CD4-positive, alpha-beta T cell (primary cell): ENCODE results near the gene CENPS. TPM values are rescaled to one million over a fixed set of nuclear protein-coding genes. Genes with fewer than 3 reads are reported as not detected.

Experiments used
- ATAC-seq: fragments of 200-7000 bp; cut with Tn5 transposase; one replicate; pipeline ENCODE4 v1.10.0; 2022; ENCODE audit warnings: mild to moderate bottlenecking; ENCODE audit not compliant: poor library complexity
- CTCF ChIA-PET: fragments of 350-600 bp; sonication (Branson Sonifier 250); formaldehyde crosslinking; loops from one replicate; lab custom pipeline; 2021; ENCODE audit warnings: antibody characterized with exemption, inconsistent platforms; lab: Charles Lee
- POLR2A ChIA-PET: fragments of 350-600 bp; sonication (Branson Sonifier 250); formaldehyde crosslinking; loops from one replicate; lab custom pipeline; 2021; ENCODE audit warnings: antibody characterized with exemption, inconsistent platforms; lab: Charles Lee
- DNase-seq, 14 experiments: peaks; one replicate each; pipeline ENCODE4 v3.0.0-alpha.2; 2013 to 2020; ENCODE audit warnings: mixed read lengths in 2 of 14
- H3K27ac ChIP-seq, 2 donors: one replicate each; pipeline versions ENCODE4 v1.5.1 to v1.7.0; 2013; ENCODE audit warnings: low read length in 2 of 2, low read depth in 1 of 2, mild to moderate bottlenecking in 1 of 2
- H3K27me3 ChIP-seq, 2 experiments: 1 replicate in 1 of 2; 2 replicates in 1 of 2; pipeline versions ENCODE4 v1.6.1 to v1.7.0; 2013; ENCODE audit warnings: low read length in 2 of 2, control low read depth in 1 of 2, mild to moderate bottlenecking in 1 of 2, moderate library complexity in 1 of 2; ENCODE audit not compliant: insufficient read depth in 2 of 2, control insufficient read depth in 1 of 2
- H3K36me3 ChIP-seq: one replicate; pipeline ENCODE4 v1.6.1; 2013; ENCODE audit warnings: low read length, control low read depth; ENCODE audit not compliant: insufficient read depth
- H3K4me1 ChIP-seq: one replicate; pipeline ENCODE4 v1.6.1; 2013; ENCODE audit warnings: low read length, control low read depth; ENCODE audit not compliant: insufficient read depth
- H3K4me3 ChIP-seq: one replicate; pipeline ENCODE4 v1.5.1; 2013; ENCODE audit warnings: mild to moderate bottlenecking, low read length, moderate library complexity
- H3K9me3 ChIP-seq, 2 experiments: 1 replicate in 1 of 2; 2 replicates in 1 of 2; pipeline versions ENCODE4 v1.6.1 to v1.7.0; 2013; ENCODE audit warnings: low read length in 2 of 2, mild to moderate bottlenecking in 2 of 2, control low read depth in 1 of 2, moderate library complexity in 1 of 2; ENCODE audit not compliant: control insufficient read depth in 1 of 2, insufficient read depth in 1 of 2
- H3K27ac Mint-ChIP-seq: one replicate; pipeline ENCODE4 v1.8.0; 2020; ENCODE audit warnings: mixed read lengths
- H3K27me3 Mint-ChIP-seq: one replicate; pipeline ENCODE4 v1.8.0; 2021; ENCODE audit warnings: mixed read lengths
- H3K36me3 Mint-ChIP-seq: one replicate; pipeline ENCODE4 v1.8.0; 2021; ENCODE audit warnings: low read depth, mixed read lengths
- H3K4me1 Mint-ChIP-seq: one replicate; pipeline ENCODE4 v1.8.0; 2021; ENCODE audit warnings: low read depth, mixed read lengths
- H3K4me3 Mint-ChIP-seq: one replicate; pipeline ENCODE4 v1.8.0; 2020; ENCODE audit warnings: mild to moderate bottlenecking, mixed read lengths
- H3K9me3 Mint-ChIP-seq: one replicate; pipeline ENCODE4 v1.8.0; 2020; ENCODE audit warnings: mixed read lengths
- intact Hi-C, 2 experiments: fragments of 100-400 bp; cut with DNase I in 1 of 2; cut with micrococcal nuclease in 1 of 2; formaldehyde crosslinking; loops; one replicate each; pipeline versions ENCODE4 v1.15.1 to v1.9.0; 2023 to 2025; cut with DNase I, micrococcal nuclease
- total RNA-seq, 174 experiments: library from RNA in 2 of 174; stranded (reverse) in 2 of 174; gene quantifications; one replicate each; pipeline ENCODE4 v1.2.3 and lab custom pipeline; 2021 to 2026
- TF ChIP-seq, protein P1 (sequence below): fragments of 200-600 bp; IDR thresholded peaks from one replicate; pipeline ENCODE4 v1.8.0; 2022; ENCODE audit warnings: antibody characterized with exemption, mild to moderate bottlenecking

The CENPS gene
- total RNA-seq, 2 experiments from 2014 or later: 3.7 to 4.0 TPM

DNA sequence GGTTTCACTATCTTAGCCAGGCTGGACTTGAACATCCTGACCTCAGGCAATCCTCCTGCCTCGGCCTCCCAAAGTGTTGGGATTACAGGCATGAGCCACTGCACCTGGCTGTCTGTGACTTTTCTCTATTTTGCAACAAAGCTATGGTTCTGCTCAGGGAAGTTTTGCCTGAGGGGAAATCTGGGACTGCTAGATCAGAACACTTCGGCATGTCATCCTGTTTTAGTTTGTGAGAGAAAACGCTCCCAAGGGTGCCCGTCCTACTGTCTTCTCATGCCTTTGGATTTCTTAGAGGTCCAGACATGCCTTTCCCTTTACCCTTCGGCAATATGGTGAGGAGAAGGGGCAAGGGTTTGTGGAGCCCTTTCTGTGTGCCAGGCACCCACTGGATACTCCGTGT, 14.0 kb downstream of the CENPS start:
- H3K4me1 ChIP-seq: no peaks in the 10 kb centered on the region
- CTCF ChIA-PET: no interaction called here
- Mint-ChIP-seq H3K27ac (no peak overlapping the region), H3K27me3 (no peaks in the 10 kb centered on the region), H3K4me3 (no peak overlapping the region), H3K4me1 (no peaks in the 10 kb centered on the region), H3K9me3 (no peaks in the 10 kb centered on the region), H3K36me3 (peaks cover 6% of the 10 kb centered on the region)
- H3K4me3 ChIP-seq: no peak overlapping the region
- intact Hi-C loops: no loop called here
- H3K36me3 ChIP-seq: no peaks in the 10 kb centered on the region
- no peak for ATAC-seq
- H3K27me3 ChIP-seq: no peaks in the 10 kb centered on the region
- TF ChIP-seq, protein P1, sequence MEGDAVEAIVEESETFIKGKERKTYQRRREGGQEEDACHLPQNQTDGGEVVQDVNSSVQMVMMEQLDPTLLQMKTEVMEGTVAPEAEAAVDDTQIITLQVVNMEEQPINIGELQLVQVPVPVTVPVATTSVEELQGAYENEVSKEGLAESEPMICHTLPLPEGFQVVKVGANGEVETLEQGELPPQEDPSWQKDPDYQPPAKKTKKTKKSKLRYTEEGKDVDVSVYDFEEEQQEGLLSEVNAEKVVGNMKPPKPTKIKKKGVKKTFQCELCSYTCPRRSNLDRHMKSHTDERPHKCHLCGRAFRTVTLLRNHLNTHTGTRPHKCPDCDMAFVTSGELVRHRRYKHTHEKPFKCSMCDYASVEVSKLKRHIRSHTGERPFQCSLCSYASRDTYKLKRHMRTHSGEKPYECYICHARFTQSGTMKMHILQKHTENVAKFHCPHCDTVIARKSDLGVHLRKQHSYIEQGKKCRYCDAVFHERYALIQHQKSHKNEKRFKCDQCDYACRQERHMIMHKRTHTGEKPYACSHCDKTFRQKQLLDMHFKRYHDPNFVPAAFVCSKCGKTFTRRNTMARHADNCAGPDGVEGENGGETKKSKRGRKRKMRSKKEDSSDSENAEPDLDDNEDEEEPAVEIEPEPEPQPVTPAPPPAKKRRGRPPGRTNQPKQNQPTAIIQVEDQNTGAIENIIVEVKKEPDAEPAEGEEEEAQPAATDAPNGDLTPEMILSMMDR: no peak
- POLR2A ChIA-PET: no interaction called here
- no peaks in the 10 kb centered on the region for H3K9me3 ChIP-seq
- H3K27ac ChIP-seq: no peak overlapping the region
- no peak for DNase-seq

DNA sequence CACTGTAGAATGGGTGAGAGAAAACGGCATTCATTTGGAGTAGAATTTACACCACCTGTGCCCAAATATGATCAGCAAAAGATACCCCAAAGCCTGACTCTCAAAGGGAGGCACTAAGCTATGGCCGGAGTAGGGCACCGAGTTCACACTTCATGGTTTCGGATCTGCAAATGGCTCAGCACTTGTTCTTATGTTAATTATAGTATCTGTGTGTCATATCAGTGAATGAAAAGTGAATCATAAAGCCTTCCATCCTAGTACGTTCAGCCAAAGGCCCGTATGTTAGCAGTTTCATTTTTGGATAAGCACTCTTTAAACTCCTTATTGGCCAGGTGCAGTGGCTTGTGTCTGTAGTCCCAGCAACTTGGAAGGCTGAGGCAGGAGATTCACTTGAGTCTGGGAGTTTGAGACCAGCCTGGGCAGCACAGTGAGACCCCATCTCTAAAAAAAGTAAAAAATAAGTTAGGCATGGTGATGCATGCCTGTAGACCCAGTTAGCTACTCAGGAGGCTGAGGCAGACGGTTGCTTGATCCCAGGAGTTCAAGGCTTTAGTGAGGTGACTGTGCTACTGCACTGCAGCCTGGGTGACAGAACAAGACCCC, 14.7 kb downstream of the CENPS start:
- Histone ChIP-seq H3K4me1 (no peaks in the 10 kb centered on the region), H3K9me3 (no peaks in the 10 kb centered on the region), H3K27ac (no peak overlapping the region), H3K4me3 (no peak overlapping the region), H3K36me3 (no peaks in the 10 kb centered on the region), H3K27me3 (no peaks in the 10 kb centered on the region)
- Mint-ChIP-seq H3K4me1 (no peaks in the 10 kb centered on the region), H3K27ac (no peak overlapping the region), H3K36me3 (peaks cover 6% of the 10 kb centered on the region), H3K9me3 (no peaks in the 10 kb centered on the region), H3K27me3 (no peaks in the 10 kb centered on the region), H3K4me3 (no peak overlapping the region)
- intact Hi-C loops: no loop called here
- CTCF ChIA-PET: no interaction called here
- DNase-seq (no peak), ATAC-seq (no peak)
- POLR2A ChIA-PET: no interaction called here
- TF ChIP-seq, protein P1: no peak

DNA sequence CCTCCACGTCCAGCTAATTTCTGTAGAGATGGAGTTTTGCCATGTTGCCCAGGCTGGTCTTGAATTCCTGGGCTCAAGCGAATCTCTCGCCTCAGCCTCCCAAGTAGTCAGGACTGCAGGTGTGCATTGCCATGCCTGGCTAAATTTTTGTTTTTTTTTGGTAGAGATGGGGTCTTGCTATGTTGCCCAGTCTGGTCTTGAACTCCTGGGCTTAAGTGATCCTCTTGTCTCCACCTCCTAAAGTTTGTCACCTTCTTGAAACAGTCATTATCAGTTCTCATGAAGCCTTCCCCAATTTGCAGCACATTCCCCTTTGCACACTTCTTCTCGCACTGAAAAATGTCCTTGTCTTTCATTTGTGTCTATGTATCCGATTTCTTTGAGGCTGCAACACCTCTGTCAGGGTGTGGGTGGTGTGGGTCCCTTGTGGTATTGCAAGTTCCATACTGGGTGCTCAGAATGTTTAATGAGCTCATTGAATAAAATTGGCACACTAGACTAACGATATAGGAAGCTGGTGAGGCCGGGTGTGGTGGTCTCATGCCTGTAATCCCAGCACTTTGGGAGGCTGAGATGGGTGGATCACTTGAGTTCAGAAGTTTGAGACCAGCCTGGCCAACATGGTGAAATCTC, 16.7 kb downstream of the CENPS start:
- no peaks in the 10 kb centered on the region for H3K9me3 Mint-ChIP-seq
- H3K4me1 ChIP-seq: no peaks in the 10 kb centered on the region
- no peak overlapping the region for H3K27ac ChIP-seq
- no peak overlapping the region for H3K4me3 Mint-ChIP-seq
- H3K4me3 ChIP-seq: no peak overlapping the region
- intact Hi-C loops: no loop called here
- H3K4me1 Mint-ChIP-seq: no peaks in the 10 kb centered on the region
- ChIA-PET POLR2A (no interaction called here), CTCF (interaction anchor here (0.5 kb wide), 1 partner anchor 932 kb away, joined by 3 read pairs; no protein-coding TSS in a partner anchor)
- H3K27me3 ChIP-seq: no peaks in the 10 kb centered on the region
- peak in 1 of 14 experiments; percentile 16 for DNase-seq
- ATAC-seq: no peak
- H3K27ac Mint-ChIP-seq: no peak overlapping the region
- TF ChIP-seq, protein P1: no peak
- no peaks in the 10 kb centered on the region for H3K36me3 Mint-ChIP-seq
- no peaks in the 10 kb centered on the region for H3K36me3 ChIP-seq
- H3K27me3 Mint-ChIP-seq: no peaks in the 10 kb centered on the region
- no peaks in the 10 kb centered on the region for H3K9me3 ChIP-seq
